ENCODE results near the gene EFCAB12.

EFCAB12 gene

GRCh38 chr3:129462361-129462968 is 34.0 kb upstream of the EFCAB12 start:
- Histone ChIP-seq H3K4me3 (ENCODE audit: low read length) (no peak overlapping the region), H3K36me3 (ENCODE audit: insufficient read depth, low read depth, low read length) (peaks cover 33% of the 10 kb centered on the region), H3K9ac (ENCODE audit: low read depth, low read length) (no peak overlapping the region), H3K9me3 (ENCODE audit: insufficient read depth, low read depth, low read length) (no peaks in the 10 kb centered on the region), H3K27ac (ENCODE audit: low read length) (no peak overlapping the region), H3K27me3 (ENCODE audit: insufficient read depth, low read length) (no peaks in the 10 kb centered on the region), H3K4me1 (ENCODE audit: insufficient read depth, low read length) (no peaks in the 10 kb centered on the region)

DNA sequence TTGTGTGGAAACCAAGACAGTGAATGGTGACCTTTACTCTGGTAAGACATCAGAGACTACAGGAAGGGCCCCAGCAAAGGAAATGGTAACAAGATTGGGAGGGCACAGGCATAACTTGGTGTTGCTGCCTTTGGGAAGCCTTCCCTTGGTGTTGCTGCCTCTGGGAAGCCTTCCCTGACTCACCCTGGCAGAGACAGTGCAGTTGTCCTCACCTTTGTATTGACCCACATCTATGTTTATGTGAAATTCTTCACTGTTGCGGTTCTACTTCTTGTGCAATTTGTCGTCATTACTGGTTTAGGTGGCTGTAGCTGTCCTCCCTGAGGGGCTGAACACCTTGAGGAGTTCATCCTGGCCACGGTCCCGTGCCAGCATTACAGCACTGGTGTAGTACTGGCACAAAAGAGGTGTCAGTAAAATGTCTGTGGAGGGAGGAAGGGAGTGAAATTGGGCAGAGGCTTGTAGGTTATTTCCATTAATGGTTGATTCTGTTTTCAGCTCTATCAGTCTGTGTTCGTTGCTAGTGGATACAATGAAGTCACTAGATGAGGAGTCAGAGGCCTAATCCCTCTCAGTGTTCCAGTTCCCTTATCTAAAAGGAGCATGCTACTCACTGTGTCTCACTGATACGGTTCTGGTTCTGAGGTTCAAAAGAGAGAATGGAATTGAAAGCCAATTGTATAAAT is 33.2 kb upstream of the EFCAB12 start:
- Histone ChIP-seq H3K27me3 (ENCODE audit: insufficient read depth, low read length) (no peaks in the 10 kb centered on the region), H3K36me3 (ENCODE audit: insufficient read depth, low read depth, low read length) (peaks cover 27% of the 10 kb centered on the region), H3K9ac (ENCODE audit: low read depth, low read length) (no peak overlapping the region), H3K4me1 (ENCODE audit: insufficient read depth, low read length) (no peaks in the 10 kb centered on the region), H3K4me3 (ENCODE audit: low read length) (no peak overlapping the region), H3K9me3 (ENCODE audit: insufficient read depth, low read depth, low read length) (no peaks in the 10 kb centered on the region), H3K27ac (ENCODE audit: low read length) (no peak overlapping the region)

DNA sequence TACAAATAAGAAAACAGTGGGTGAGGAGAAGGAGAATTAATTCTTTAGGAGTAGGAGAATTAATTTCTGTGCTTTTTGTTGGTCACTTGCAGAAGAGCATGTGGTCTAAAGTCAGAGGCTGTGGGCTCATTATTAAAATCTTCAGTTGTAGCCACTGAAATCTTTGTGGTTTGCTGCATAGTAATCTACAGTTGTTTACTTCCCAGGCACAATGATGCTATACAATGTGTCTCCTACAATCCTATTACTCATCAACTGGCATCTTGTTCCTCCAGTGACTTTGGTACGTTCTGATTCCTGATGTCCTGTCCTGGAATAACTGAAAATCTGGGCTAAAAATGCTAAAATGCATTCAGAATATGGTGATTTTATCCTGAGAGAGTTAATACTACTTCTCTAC is 32.6 kb upstream of the EFCAB12 start:
- peaks cover 27% of the 10 kb centered on the region for H3K36me3 ChIP-seq (ENCODE audit: insufficient read depth, low read depth, low read length)
- no peaks in the 10 kb centered on the region for H3K27me3 ChIP-seq (ENCODE audit: insufficient read depth, low read length)
- H3K27ac ChIP-seq (ENCODE audit: low read length) = no peak overlapping the region
- no peak overlapping the region for H3K9ac ChIP-seq (ENCODE audit: low read depth, low read length)
- no peak overlapping the region for H3K4me3 ChIP-seq (ENCODE audit: low read length)
- no peaks in the 10 kb centered on the region for H3K4me1 ChIP-seq (ENCODE audit: insufficient read depth, low read length)
- H3K9me3 ChIP-seq (ENCODE audit: insufficient read depth, low read depth, low read length) = no peaks in the 10 kb centered on the region

DNA sequence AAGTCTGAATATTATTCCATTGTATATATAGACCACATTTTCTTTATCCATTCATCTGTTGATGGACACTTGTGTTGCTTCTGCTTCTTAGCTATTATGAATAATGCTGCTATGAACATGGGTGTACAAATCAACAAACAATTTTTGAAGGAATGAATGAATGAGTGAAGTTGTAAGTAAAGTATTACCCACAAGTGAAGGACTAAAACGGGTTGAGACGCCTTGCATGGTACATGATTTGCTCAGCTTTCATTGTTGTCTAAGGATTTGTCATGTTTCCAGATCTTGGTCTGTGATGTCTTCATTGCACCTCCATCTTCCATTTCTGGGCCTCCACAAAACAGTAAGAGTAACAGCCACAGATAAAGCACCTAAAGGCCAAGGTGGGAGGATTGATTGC is 32.1 kb upstream of the EFCAB12 start:
- Histone ChIP-seq H3K4me1 (ENCODE audit: insufficient read depth, low read length) (no peaks in the 10 kb centered on the region), H3K27ac (ENCODE audit: low read length) (no peak overlapping the region), H3K9me3 (ENCODE audit: insufficient read depth, low read depth, low read length) (no peaks in the 10 kb centered on the region), H3K4me3 (ENCODE audit: low read length) (no peak overlapping the region), H3K27me3 (ENCODE audit: insufficient read depth, low read length) (no peaks in the 10 kb centered on the region), H3K9ac (ENCODE audit: low read depth, low read length) (no peak overlapping the region), H3K36me3 (ENCODE audit: insufficient read depth, low read depth, low read length) (peaks cover 27% of the 10 kb centered on the region)

- Histone ChIP-seq H3K9me3 (ENCODE audit: insufficient read depth, low read depth, low read length) (no peaks in the 10 kb centered on the region), H3K9ac (ENCODE audit: low read depth, low read length) (no peak overlapping the region), H3K4me3 (ENCODE audit: low read length) (no peak overlapping the region), H3K27me3 (ENCODE audit: insufficient read depth, low read length) (no peaks in the 10 kb centered on the region), H3K36me3 (ENCODE audit: insufficient read depth, low read depth, low read length) (peaks cover 27% of the 10 kb centered on the region), H3K27ac (ENCODE audit: low read length) (no peak overlapping the region), H3K4me1 (ENCODE audit: insufficient read depth, low read length) (no peaks in the 10 kb centered on the region)
Observed at GRCh38 chr3:129460155-129460554, 31.7 kb upstream of the EFCAB12 start.

GRCh38 chr3:129453732-129454131 is 25.3 kb upstream of the EFCAB12 start:
- H3K9me3 ChIP-seq (ENCODE audit: insufficient read depth, low read depth, low read length) = no peaks in the 10 kb centered on the region
- H3K27me3 ChIP-seq (ENCODE audit: insufficient read depth, low read length) = no peaks in the 10 kb centered on the region
- H3K4me1 ChIP-seq (ENCODE audit: insufficient read depth, low read length) = peaks cover 15% of the 10 kb centered on the region; the same call in 1 of the 2 replicates
- no peak overlapping the region for H3K27ac ChIP-seq (ENCODE audit: low read length)
- no peak overlapping the region for H3K9ac ChIP-seq (ENCODE audit: low read depth, low read length)
- peaks cover 35% of the 10 kb centered on the region for H3K36me3 ChIP-seq (ENCODE audit: insufficient read depth, low read depth, low read length)
- no peak overlapping the region for H3K4me3 ChIP-seq (ENCODE audit: low read length)

GRCh38 chr3:129449279-129450115 is 21.1 kb upstream of the EFCAB12 start:
- H3K4me3 ChIP-seq (ENCODE audit: low read length) = no peak overlapping the region
- no peaks in the 10 kb centered on the region for H3K27me3 ChIP-seq (ENCODE audit: insufficient read depth, low read length)
- peaks cover 27% of the 10 kb centered on the region; the same call in 1 of the 2 replicates for H3K4me1 ChIP-seq (ENCODE audit: insufficient read depth, low read length)
- peak overlapping the region; percentile 58 for H3K27ac ChIP-seq (ENCODE audit: low read length)
- H3K9ac ChIP-seq (ENCODE audit: low read depth, low read length) = peak overlapping the region; percentile 17; the same call in 1 of the 2 replicates
- H3K9me3 ChIP-seq (ENCODE audit: insufficient read depth, low read depth, low read length) = no peaks in the 10 kb centered on the region
- peaks cover 28% of the 10 kb centered on the region for H3K36me3 ChIP-seq (ENCODE audit: insufficient read depth, low read depth, low read length)

DNA sequence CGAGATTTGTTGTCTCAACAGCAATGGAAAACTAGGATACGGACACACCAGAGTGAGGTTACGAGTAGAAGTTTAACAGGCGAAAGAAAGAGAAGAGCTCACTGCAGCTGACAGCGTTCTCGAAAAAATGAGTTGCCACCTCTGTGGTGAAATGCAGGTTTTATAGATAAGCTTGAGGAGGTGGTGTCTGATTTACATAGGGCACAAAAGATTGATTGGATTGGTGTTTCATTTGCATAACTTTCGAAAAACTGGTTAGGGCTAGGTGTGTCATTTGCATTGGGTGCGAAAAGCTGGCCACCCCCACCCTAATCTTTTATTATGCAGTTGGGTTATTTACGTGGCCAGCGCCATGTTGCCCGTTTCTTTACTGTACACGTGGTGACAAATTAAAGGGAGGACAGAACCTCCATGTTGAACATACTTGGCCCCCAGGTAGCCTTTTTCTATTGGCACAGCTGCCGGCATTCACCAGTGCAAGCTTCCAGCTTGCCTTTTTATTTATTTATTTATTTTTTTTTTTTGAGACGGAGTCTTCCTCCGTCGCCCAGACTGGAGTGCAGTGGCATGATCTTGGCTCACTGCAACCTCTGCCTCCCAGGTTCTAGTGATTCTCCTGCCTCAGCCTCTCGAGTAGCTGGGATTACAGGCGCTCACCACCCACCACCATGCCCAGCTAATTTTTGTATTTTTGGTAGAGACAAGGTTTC is 19.9 kb upstream of the EFCAB12 start:
- peaks cover 27% of the 10 kb centered on the region; the same call in 1 of the 2 replicates for H3K4me1 ChIP-seq (ENCODE audit: insufficient read depth, low read length)

DNA sequence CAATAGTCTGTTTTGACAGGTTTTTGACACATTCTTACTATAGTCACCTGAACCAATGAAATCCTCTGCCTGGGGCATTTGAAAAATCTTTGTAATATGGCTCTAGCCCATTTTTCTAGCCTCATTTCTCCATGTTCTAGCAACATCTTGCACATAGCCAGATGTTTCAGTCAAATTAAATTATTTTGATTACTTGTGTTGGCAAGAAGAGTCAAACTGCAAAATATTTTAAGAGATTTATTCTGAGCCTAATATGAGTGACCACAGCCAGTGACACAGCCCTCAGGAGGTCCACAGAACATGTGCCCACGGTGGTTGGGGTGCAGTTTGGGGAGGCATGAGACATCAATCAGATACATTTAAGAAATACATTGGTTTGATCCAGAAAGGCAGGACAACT is 18.5 kb upstream of the EFCAB12 start:
- no peak overlapping the region for H3K4me3 ChIP-seq (ENCODE audit: low read length)
- H3K27me3 ChIP-seq (ENCODE audit: insufficient read depth, low read length) = no peaks in the 10 kb centered on the region
- H3K36me3 ChIP-seq (ENCODE audit: insufficient read depth, low read depth, low read length) = peaks cover 4% of the 10 kb centered on the region; the same call in 1 of the 2 replicates
- H3K9me3 ChIP-seq (ENCODE audit: insufficient read depth, low read depth, low read length) = no peaks in the 10 kb centered on the region
- no peak overlapping the region for H3K9ac ChIP-seq (ENCODE audit: low read depth, low read length)
- no peak overlapping the region for H3K27ac ChIP-seq (ENCODE audit: low read length)
- H3K4me1 ChIP-seq (ENCODE audit: insufficient read depth, low read length) = peaks cover 35% of the 10 kb centered on the region; the same call in 1 of the 2 replicates

More for the DNA sequence above, 19.9 kb upstream of the EFCAB12 start:
- Histone ChIP-seq H3K27me3 (ENCODE audit: insufficient read depth, low read length) (no peaks in the 10 kb centered on the region), H3K27ac (ENCODE audit: low read length) (no peak overlapping the region), H3K36me3 (ENCODE audit: insufficient read depth, low read depth, low read length) (peaks cover 17% of the 10 kb centered on the region), H3K4me3 (ENCODE audit: low read length) (peak overlapping the region; percentile 57), H3K9ac (ENCODE audit: low read depth, low read length) (peak overlapping the region; percentile 85), H3K9me3 (ENCODE audit: insufficient read depth, low read depth, low read length) (no peaks in the 10 kb centered on the region)

- Histone ChIP-seq H3K36me3 (ENCODE audit: insufficient read depth, low read depth, low read length) (no peaks in the 10 kb centered on the region), H3K9me3 (ENCODE audit: insufficient read depth, low read depth, low read length) (no peaks in the 10 kb centered on the region), H3K27me3 (ENCODE audit: insufficient read depth, low read length) (no peaks in the 10 kb centered on the region), H3K4me3 (ENCODE audit: low read length) (no peak overlapping the region), H3K27ac (ENCODE audit: low read length) (no peak overlapping the region), H3K9ac (ENCODE audit: low read depth, low read length) (no peak overlapping the region), H3K4me1 (ENCODE audit: insufficient read depth, low read length) (peaks cover 48% of the 10 kb centered on the region; the same call in 1 of the 2 replicates)
Observed at GRCh38 chr3:129445471-129445870, 17.0 kb upstream of the EFCAB12 start.

DNA sequence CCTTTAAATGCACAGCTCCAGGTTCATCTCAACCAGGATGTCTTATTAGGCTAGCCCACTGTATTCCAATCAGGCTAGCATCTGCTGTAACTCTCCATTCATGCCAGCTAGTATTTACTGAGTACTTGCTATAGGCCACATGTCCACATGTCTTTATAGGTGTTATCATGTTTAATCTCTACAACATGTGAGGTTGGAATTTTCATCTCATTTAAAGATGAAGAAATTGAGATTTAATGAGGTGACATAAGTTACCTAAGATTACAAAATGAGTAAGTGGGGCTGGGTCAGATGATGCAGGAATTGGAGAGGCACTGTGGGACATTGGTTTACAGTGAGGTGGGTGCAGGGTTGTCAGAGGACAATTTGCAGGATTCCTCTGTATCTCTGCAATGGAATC is 14.5 kb upstream of the EFCAB12 start:
- H3K4me1 ChIP-seq (ENCODE audit: insufficient read depth, low read length) = peaks cover 38% of the 10 kb centered on the region; the same call in 1 of the 2 replicates
- H3K36me3 ChIP-seq (ENCODE audit: insufficient read depth, low read depth, low read length) = peaks cover 2% of the 10 kb centered on the region; the same call in 1 of the 2 replicates
- no peak overlapping the region for H3K27ac ChIP-seq (ENCODE audit: low read length)
- no peak overlapping the region for H3K9ac ChIP-seq (ENCODE audit: low read depth, low read length)
- no peaks in the 10 kb centered on the region for H3K27me3 ChIP-seq (ENCODE audit: insufficient read depth, low read length)
- no peaks in the 10 kb centered on the region for H3K9me3 ChIP-seq (ENCODE audit: insufficient read depth, low read depth, low read length)
- no peak overlapping the region for H3K4me3 ChIP-seq (ENCODE audit: low read length)
